GM19043 (cell line): ENCODE data around the gene SPIRE1.
"Not testable (repeated sequence)": the region's sequence is repeated elsewhere in the genome, so short reads cannot be mapped to it uniquely, and the experiment has no call there.

Experiments
- ATAC-seq: cut with Tn5 transposase; IDR thresholded peaks from one replicate; pipeline ENCODE4 v1.9.1; 2021; ENCODE audit warnings: low read depth; ENCODE audit not compliant: unreplicated experiment

The SPIRE1 gene

DNA sequence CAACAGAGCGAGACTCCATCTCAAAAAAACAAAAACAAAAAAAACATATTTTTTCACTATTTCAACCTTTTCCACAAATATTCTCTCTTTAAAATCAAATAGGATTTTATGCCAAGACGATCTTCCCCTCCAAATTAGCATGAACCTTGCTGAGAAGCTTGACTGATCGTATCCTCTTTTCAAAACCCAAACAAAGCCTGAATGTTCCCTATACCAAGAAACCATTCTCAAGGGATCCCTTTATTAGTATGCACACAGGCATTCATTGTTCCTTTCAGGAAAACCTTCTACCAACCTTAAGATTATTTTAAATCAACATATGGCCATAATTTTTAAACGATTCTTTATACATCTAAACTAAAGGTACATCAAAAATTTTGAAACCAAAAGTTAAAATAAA lies 6.3 kb downstream of the SPIRE1 start:
- no peak for ATAC-seq

GRCh38 chr18:12647773-12648172 lies 10.1 kb downstream of the SPIRE1 start:
- ATAC-seq: no peak

DNA sequence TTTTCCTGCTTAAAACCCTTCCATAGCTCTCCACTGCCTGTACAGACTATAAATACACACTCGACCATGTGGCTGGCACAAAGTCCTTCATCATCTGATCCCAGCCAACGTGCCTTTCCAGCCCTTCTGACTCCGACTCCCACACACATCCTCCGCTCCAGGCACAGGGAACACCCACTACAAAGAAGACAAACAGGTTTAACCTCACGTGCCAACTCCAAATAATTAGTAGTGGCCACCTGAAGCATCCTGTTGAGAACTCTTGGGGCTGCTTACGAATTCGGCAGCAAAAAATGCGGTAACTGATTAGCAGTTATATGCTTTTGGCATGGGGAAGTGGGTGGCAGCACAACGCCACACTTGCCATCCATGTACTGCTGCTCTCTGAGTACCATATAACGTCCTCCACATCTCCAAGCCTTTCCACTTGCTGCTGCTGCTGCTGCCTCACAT lies 12.1 kb downstream of the SPIRE1 start:
- ATAC-seq: no peak

DNA sequence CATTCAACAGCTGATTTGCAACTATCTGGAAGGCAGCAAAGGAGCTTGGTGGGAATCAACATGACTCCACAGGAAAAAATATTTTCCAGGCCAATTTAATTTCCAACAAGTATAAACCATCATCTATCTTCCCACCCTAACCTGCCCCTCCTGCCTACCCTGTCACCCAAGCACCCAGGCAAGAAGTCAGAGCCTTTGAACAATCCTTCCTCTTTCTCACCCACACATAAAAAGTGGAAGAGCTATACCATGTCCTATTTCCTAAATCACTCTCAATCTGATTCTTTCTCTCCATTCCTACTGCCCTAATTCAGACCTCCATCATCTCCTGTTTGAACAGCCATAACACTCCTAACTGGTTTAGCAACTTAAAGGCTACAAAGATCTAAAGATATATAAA lies 12.7 kb downstream of the SPIRE1 start:
- no peak for ATAC-seq

DNA sequence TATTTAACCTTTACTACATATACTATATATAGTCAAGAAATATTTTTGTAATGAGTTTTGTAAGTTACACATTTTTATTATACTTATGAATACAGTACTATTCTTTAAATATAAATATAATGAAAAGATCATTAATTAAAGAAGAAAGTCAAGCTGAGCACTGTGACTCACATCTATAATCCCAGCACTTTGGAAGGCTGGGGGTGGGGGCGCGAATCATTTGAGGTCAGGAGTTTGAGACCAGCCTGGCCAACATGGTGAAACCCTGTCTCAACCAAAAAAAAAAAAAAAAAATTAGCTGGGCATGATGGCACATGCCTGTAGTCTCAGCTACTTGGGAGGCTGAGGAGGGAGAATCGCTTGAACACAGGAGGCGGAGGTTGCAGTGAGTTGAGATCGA lies 14.2 kb downstream of the SPIRE1 start:
- not testable (repeated sequence) for ATAC-seq

GRCh38 chr18:12640881-12641200 lies 17.1 kb downstream of the SPIRE1 start:
- ATAC-seq: no peak

DNA sequence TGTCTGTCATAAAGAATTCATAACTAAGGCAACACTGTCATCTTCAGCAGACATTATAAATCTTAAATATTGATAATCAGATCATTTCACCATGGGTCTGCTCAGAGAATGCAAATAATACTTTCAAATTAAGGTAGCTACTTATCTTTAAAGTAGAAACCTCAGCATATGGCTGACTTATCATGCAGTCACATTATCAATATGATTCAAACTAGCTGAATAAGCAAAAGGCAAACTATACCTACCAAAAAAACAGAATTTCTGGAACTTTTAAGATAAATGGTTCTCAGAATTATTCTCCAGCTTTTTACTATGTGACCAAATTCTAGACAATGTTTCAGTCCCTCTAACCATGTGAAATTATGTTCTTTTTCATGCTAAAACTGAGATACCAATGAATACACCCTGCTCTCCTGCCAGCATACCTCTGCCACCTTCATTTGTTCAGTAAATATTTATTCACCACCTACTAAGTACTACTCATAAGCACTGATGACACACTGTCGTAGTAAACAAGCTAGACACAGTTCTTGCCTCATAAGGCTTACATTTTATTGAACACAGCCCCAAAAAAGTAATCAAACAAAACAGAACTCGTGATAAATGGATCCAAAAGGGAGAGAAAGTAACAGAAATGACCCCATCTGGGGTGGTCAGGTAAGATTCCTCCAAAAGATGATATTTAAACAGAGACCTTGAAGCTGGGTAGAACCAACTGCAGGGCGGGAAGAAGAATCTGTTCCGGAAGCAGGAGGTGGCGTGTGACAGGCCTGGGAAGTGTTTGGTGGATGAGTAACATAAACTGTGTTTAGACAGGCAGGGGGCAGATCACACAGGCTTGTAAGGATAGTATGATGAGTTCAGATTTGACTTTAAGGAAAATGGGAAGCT lies 17.7 kb downstream of the SPIRE1 start:
- ATAC-seq: no peak

GRCh38 chr18:12638644-12639124 lies 19.2 kb downstream of the SPIRE1 start:
- ATAC-seq: no peak

GRCh38 chr18:12637901-12638643 lies 19.8 kb downstream of the SPIRE1 start:
- ATAC-seq: no peak

- ATAC-seq: no peak
Observed at GRCh38 chr18:12637393-12637792, 20.5 kb downstream of the SPIRE1 start.

DNA sequence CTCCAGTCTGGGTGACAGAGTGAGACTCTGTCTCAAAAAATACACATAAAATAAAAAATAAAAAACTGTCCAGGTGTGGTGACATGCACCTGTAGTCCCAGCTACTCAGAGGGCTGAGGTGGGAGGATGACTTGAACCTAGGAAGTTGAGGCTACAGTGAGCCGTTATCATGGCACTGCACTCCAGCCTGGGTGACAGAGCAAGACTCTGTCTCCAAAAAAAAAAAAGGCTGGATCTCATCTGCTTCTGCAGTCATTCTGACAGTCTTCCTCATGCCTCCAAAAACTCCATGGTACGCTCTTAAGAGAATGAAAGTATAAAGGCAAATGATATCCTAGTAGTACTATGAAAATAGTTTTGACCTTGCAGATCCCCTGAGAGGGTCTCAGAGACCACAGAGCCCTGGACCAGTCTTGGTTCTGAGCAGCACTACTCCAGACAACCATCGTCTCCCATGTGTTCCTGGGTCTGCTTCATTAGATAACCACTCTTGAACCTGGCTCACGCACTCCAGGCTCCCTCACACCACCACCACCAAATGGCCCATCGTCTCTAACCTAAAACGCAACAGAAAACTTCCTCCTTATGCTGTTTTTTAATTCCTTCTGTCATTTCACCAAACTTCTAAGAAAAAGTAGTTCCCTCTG lies 26.0 kb downstream of the SPIRE1 start:
- no peak for ATAC-seq

DNA sequence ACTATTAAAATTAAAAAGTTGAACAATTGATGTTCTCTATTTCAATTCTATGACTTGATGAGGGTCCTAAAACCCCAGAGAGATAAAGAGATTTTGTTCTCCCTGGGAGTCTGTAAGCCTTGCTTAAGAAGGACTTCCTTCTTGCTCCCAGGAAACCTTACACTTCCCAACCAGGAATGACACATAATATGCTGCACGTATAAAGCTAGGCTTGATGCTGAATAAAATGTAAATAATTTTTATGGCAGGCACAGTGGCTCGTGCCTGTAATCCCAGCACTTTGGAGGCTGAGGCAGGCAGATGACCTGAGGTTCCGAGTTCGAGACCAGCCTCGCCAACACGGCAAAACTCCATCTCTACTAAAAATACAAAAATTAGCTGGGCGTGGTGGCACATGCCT lies 27.8 kb downstream of the SPIRE1 start:
- ATAC-seq: no peak

GRCh38 chr18:12628706-12629702 lies 28.9 kb downstream of the SPIRE1 start:
- no peak for ATAC-seq

GRCh38 chr18:12627199-12627598 lies 30.7 kb downstream of the SPIRE1 start:
- ATAC-seq: not testable (repeated sequence)

DNA sequence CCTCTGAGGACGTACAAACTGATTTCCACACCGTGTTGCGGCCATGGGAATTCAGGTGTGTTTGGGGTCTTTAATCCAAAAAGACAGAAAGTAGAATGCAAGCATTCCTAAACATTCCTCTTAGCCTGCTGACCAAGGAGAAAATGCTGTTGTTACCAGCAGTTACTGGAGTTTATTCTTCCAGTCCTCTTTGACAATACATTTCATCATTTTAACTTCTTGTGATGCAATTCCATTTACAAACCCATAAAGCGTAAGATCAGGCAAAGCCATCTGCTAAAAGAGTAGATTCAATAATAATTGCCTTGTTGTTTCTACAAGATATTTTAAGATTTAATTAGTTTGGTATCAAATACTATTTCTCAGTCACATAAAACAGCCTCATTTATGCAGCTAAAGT lies 32.7 kb downstream of the SPIRE1 start:
- no peak for ATAC-seq

DNA sequence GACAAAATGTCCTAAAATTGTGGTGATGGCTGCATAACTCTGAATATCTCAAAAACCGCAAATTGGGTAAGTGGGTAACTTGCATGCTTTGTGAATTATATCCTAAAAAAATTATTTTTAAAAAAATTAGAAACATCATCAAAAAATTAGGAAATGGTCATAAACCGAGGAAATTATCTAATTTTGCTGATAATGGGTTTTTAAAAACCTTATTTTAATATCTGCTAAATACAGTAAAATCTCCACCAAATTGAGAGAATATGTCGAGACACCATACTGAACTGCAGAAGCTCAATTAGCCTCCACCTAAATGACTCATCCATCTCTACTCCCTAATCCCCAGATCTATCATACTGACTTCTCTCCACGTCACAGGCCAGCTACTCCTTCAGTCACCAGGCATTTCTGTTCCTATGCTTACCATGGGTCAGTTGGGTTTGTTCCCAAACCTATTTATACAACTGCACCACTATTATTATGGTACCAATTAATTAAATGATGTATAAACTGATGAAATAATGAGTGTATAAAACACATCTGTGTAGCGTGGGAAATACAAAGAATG lies 36.1 kb downstream of the SPIRE1 start:
- ATAC-seq: no peak

DNA sequence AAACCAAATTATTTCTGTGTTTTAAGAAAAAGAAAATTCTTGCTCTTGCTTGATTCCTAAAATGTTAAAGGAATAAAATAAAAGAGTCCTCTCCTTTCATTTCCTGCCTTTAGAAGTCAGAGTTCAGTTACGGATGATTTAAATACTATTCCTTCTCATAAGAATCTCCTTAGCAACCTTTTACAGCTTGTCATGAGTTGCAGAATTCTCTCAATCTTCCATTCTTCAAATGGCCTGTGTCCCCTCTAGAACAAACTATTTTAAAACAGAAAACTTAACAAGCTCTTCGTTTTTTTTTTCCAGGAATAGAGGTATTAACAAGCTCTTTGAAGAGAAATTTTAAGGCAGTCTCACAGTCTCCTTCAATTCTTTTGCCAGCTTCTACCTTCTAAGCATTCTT lies 42.2 kb downstream of the SPIRE1 start:
- ATAC-seq: no peak

- ATAC-seq: no peak
Observed at GRCh38 chr18:12608301-12608700, 49.6 kb downstream of the SPIRE1 start.

- no peak for ATAC-seq
Observed at GRCh38 chr18:12606592-12607315, 51.2 kb downstream of the SPIRE1 start.
